H1 (cell line): ENCODE data around the gene IGSF1. TPM values are rescaled to one million over a fixed set of nuclear protein-coding genes. Genes with fewer than 3 reads are reported as not detected.
A peak's percentile ranks its signal among the peaks of the same experiment; 100 is the strongest.

Source experiments
- ZNF274 ChIP-seq: IDR thresholded peaks from 2 replicates; pipeline ENCODE4 v1.7.0; 2012; ENCODE audit warnings: low read length, borderline replicate concordance; ENCODE audit errors: extremely low read depth
- polyA plus RNA-seq, 7 experiments: library from polyadenylated mRNA; depleted of rRNA in 3 of 7; stranded (reverse) in 5 of 7; unstranded in 2 of 7; fragments of >200 nt in 5 of 7; fragments of 200-250 nt in 2 of 7; gene quantifications; 1 replicate in 5 of 7; 2 replicates in 1 of 7; 4 replicates in 1 of 7; pipeline versions ENCODE4 v1.2.1 to v1.2.3, GENCODE V29; 2011 to 2013; ENCODE audit warnings: missing spikeins in 2 of 7, mixed read lengths in 2 of 7
- total RNA-seq: library from RNA; stranded (reverse); fragmentation: NEBNext Ultra II Directional; extraction: Animal tissue kit (Norgen Biotek cat#: 25700); gene quantifications from 2 replicates; pipeline ENCODE4 v1.2.1, GENCODE V29; 2021
- TF ChIP-seq, protein P1 (sequence below), 3 experiments: IDR thresholded peaks; 1 replicate in 2 of 3; 2 replicates in 1 of 3; pipeline versions ENCODE4 v1.5.1 to v1.6.1; 2011; ENCODE audit warnings: low read length in 3 of 3, mild to moderate bottlenecking in 3 of 3, inconsistent platforms in 2 of 3, low read depth in 1 of 3, moderate library complexity in 1 of 3; ENCODE audit not compliant: insufficient read depth in 1 of 3; ENCODE audit errors: control extremely low read depth in 1 of 3

IGSF1 gene
- total and polyA plus RNA-seq, 2 of the 8 experiments (the other 6 are each of a cell fraction or from before 2014, with no cell fraction given): 23.1 to 39.9 TPM

- TF ChIP-seq, protein P1, sequence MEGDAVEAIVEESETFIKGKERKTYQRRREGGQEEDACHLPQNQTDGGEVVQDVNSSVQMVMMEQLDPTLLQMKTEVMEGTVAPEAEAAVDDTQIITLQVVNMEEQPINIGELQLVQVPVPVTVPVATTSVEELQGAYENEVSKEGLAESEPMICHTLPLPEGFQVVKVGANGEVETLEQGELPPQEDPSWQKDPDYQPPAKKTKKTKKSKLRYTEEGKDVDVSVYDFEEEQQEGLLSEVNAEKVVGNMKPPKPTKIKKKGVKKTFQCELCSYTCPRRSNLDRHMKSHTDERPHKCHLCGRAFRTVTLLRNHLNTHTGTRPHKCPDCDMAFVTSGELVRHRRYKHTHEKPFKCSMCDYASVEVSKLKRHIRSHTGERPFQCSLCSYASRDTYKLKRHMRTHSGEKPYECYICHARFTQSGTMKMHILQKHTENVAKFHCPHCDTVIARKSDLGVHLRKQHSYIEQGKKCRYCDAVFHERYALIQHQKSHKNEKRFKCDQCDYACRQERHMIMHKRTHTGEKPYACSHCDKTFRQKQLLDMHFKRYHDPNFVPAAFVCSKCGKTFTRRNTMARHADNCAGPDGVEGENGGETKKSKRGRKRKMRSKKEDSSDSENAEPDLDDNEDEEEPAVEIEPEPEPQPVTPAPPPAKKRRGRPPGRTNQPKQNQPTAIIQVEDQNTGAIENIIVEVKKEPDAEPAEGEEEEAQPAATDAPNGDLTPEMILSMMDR (IDR thresholded peaks at IDR 0.05; ENCODE audit: control extremely low read depth in 1 of 3, insufficient read depth in 1 of 3, low read depth in 1 of 3, low read length in 3 of 3): peak; percentile 69 to 73 (median 70)
- TF ChIP-seq ZNF274: no peak
These were observed 26.1 kb downstream of the IGSF1 start (continued) for GRCh38 chrX:131262738-131263679.
